ENCODE data around the gene DCC.

DCC gene

GRCh38 chr18:53056064-53056463 is 716.1 kb downstream of the DCC start:
- no peak overlapping the region for H3K4me3 ChIP-seq (ENCODE audit: low read depth, low read length)
- DNase-seq (ENCODE audit: low read depth), result no peak

- no peak for DNase-seq (ENCODE audit: low read depth)
Observed at GRCh38 chr18:53070788-53071187, 730.8 kb downstream of the DCC start.

GRCh38 chr18:53080687-53081086 is 740.7 kb downstream of the DCC start:
- DNase-seq (ENCODE audit: low read depth), result no peak
- H3K4me3 ChIP-seq (ENCODE audit: low read depth, low read length), result no peak overlapping the region

More at GRCh38 chr18:53070788-53071187, 730.8 kb downstream of the DCC start:
- no peak overlapping the region for H3K4me3 ChIP-seq (ENCODE audit: low read depth, low read length)

- DNase-seq (ENCODE audit: low read depth), result no peak
- H3K4me3 ChIP-seq (ENCODE audit: low read depth, low read length), result no peak overlapping the region
Observed at GRCh38 chr18:53093636-53094035, 753.6 kb downstream of the DCC start.

DNA sequence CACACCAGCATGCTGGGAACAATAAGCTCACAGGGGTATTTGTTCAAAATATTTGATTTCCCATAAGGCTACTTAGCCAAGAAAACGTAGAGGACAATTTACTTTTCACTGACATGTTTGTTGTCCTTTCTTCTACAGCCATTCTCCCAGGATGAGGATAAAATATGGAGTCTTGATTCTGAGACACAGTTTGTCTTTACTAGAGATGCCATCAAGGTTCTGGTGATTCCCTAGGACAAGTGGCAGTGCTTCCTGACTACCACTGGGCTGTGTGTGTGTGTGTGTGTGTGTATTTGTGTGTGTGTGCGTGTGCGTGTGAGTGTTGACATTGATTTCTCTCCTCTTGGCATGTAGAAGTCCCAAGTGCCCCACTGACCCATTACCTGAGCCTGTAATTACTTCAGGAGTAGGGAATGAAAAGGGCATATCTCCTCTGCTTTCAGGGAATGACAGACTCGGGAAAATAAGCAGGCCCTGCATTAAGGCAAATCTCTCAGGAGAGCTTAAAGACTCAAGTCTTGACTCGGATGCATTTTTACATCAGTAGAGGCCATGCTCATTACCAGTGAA is 761.6 kb downstream of the DCC start:
- DNase-seq (ENCODE audit: low read depth), result no peak
- no peak overlapping the region for H3K4me3 ChIP-seq (ENCODE audit: low read depth, low read length)

GRCh38 chr18:53114441-53114840 is 774.4 kb downstream of the DCC start:
- no peak overlapping the region for H3K4me3 ChIP-seq (ENCODE audit: low read depth, low read length)

DNA sequence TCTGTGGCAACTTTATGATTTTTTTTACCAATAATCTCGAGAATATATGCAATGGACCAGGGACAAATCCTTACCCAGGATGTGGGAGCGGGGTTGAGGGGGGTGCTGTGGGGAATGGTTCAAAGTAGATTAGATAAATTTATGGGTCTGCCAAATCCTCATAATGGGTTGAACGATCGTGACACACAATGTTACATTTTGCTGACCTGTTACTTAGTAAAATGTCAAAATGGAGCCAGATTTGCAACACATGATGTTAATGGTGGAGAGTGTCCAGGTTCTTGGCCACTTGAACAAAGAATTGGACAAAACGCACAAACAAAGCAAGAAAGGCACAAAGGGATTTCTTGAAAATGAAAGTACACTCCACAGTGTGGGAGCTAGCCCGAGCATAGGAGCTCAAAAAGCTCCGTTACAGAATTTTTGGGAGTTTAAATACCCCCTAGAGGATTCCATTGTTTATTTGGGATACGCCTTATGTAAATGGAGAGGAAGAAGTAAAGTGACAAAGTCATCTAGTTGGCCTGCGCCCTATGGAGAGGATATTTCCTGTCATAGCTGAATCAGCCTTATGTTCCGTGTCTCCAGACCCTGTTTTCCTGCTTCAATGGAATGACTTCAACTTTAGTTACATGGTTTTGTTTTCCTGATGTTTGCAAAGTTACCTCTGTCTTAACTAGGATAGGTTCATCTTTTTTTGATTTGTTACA is 776.0 kb downstream of the DCC start:
- no peak for DNase-seq (ENCODE audit: low read depth)
- no peak overlapping the region for H3K4me3 ChIP-seq (ENCODE audit: low read depth, low read length)

More at GRCh38 chr18:53114441-53114840, 774.4 kb downstream of the DCC start:
- no peak for DNase-seq (ENCODE audit: low read depth)

DNA sequence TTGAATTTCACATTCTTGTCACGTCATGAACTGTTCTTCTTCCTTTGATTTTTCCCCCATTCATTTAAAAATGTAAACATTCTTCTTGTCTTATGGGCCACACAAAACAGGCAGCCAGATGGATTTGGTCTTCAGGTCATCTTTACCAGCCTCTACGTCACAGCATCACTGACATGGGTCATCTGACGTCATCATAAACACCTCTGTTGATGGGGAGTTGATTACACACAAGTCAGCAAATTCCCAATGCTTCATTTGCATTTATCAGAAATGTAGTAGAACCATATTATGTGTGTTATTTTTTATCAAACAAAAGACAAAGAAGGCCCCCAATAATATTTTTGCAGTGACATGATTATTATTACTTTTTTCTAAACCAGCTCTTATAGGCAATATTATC is 777.9 kb downstream of the DCC start:
- H3K4me3 ChIP-seq (ENCODE audit: low read depth, low read length), result no peak overlapping the region
- DNase-seq (ENCODE audit: low read depth), result no peak

DNA sequence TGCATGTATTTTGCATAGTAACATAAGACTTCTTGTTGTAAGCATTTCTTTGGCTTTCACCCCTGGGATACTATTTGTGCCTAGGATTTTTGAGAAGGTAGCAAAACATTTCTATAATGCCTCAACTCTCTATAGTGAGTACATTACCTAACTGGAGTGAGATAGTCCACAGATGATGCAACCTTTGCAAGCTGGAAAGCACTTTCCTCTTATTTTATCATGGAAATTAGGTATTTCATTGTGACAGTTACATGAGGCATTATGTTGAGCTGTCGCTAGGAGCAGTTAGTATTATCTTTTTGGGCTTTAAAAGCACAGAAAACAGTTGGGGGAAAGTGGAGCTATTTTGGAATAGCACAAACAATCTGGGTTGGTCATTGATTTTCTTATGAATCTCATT is 786.2 kb downstream of the DCC start:
- H3K4me3 ChIP-seq (ENCODE audit: low read depth, low read length), result no peak overlapping the region
- no peak for DNase-seq (ENCODE audit: low read depth)

DNA sequence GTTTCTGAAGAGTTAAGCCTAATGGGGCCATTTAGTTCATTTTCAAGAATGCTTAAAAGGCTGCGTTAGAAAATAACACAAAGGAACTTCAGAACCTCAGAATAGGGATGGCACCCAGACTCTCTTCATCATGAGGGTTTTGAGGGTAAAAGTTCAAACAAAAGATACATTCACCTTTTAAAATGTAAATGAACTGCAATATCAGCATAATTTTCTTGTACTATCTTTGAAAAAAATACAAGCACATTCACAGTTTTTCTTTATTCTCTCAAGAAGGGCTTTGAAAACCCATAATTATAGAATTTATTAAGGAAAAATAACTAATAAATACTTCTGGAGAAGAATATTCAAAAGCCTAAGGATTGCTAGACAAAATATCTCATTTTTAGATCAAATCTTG is 791.0 kb downstream of the DCC start:
- no peak overlapping the region for H3K4me3 ChIP-seq (ENCODE audit: low read depth, low read length)

GRCh38 chr18:53134711-53135110 is 794.7 kb downstream of the DCC start:
- DNase-seq (ENCODE audit: low read depth), result no peak
- H3K4me3 ChIP-seq (ENCODE audit: low read depth, low read length), result no peak overlapping the region

More for the DNA sequence above, 791.0 kb downstream of the DCC start:
- DNase-seq (ENCODE audit: low read depth), result no peak

DNA sequence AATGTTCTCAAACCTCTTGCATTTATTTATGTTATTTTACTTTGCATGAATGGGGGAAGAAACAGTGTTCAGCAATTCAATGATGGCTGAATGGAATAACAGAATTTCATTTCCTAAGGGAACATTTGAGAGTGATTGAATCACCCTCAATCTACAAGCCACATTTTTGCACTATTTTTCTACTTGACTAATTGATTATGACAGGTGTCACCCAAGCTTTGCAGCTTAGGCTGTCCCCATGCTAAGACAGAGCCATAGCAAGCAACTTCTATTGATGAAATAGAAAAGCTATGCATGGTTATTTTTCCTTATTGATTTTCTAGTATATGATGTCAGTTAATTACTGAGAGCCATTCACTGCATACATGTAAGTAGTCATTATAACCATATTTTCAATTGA is 795.7 kb downstream of the DCC start:
- no peak for DNase-seq (ENCODE audit: low read depth)
- H3K4me3 ChIP-seq (ENCODE audit: low read depth, low read length), result no peak overlapping the region

DNA sequence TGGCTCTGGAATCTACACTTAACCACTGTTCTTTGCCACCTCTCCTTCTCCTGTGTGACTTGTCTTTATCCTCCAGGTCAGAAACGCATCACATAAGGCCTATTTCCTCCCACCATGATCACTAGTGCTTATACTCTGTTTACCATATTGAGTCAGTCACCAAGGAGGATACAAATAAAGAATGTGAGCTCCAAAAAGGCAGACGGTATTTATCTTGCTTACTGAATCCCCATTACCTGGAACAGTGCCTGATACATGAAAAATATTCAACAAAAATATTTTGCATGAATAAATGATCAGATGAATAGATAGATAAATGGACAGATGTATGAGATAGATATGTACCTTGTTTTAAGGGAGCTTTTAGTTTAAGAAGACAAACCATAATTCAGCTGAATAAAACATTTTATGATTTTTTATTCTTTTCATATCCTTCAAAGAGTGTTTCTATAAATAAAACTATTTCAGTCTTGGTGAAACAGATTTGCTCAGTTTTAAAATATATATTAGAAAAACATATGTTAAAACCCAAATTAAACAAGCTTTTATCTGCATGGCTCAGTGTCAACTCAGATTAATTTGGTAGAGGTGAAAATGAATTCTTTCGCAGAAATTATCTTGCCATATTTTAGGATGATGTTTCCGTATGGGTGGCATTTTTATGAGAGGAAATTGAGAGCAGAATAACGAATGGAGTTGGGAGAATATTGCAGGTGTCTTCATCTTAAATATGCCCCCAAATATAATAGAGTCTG is 799.9 kb downstream of the DCC start:
- no peak overlapping the region for H3K4me3 ChIP-seq (ENCODE audit: low read depth, low read length)

DNA sequence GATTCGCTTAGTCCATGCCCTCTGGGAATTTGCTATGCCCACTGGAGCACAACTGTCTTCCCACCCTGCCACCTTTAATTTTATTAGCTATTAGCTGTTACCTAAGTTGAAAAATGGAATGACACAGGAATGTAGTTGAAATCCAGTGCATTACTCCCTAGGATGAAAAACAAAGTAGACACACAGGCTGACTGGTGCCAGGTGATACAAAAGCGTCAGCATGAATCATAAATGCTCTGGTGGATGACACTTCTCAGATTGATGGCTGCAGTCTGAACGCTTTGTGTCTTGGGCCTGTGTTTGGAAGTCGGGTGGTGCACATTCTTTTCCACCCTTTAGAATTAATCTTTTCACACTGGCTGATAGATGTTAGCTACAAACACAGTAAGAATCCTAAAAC is 802.0 kb downstream of the DCC start:
- no peak for DNase-seq (ENCODE audit: low read depth)
- H3K4me3 ChIP-seq (ENCODE audit: low read depth, low read length), result no peak overlapping the region

More for the DNA sequence above, 799.9 kb downstream of the DCC start:
- DNase-seq (ENCODE audit: low read depth), result no peak

- H3K4me3 ChIP-seq (ENCODE audit: low read depth, low read length), result no peak overlapping the region
- no peak for DNase-seq (ENCODE audit: low read depth)
Observed at GRCh38 chr18:53147472-53147871, 807.5 kb downstream of the DCC start.

- no peak overlapping the region for H3K4me3 ChIP-seq (ENCODE audit: low read depth, low read length)
- DNase-seq (ENCODE audit: low read depth), result no peak
Observed at GRCh38 chr18:53148123-53148522, 808.1 kb downstream of the DCC start.

GRCh38 chr18:53152476-53152875 is 812.5 kb downstream of the DCC start:
- no peak overlapping the region for H3K4me3 ChIP-seq (ENCODE audit: low read depth, low read length)
- no peak for DNase-seq (ENCODE audit: low read depth)

DNA sequence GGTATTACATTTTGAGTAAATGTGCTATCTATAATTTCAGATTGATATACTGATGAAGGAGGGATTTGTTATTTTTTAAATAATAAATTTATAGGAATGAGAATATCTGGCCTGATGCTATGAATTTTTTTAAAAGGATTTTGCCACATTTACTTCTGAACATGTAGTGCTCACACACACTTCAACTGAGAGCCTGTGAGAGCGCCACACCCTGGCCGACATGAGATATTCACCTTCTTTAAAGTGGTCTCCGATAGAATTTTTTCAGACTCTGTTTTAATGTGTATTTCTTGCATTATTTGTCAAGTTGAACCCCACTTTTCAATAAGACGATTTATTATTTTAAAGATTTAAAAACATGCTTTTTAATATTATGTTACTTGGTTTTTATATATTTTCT is 813.3 kb downstream of the DCC start:
- H3K4me3 ChIP-seq (ENCODE audit: low read depth, low read length), result no peak overlapping the region
- no peak for DNase-seq (ENCODE audit: low read depth)

- H3K4me3 ChIP-seq (ENCODE audit: low read depth, low read length), result no peak overlapping the region
- no peak for DNase-seq (ENCODE audit: low read depth)
Observed at GRCh38 chr18:53153800-53154199, 813.8 kb downstream of the DCC start.

- DNase-seq (ENCODE audit: low read depth), result no peak
- no peak overlapping the region for H3K4me3 ChIP-seq (ENCODE audit: low read depth, low read length)
Observed at GRCh38 chr18:53165770-53166169, 825.8 kb downstream of the DCC start.

- no peak overlapping the region for H3K4me3 ChIP-seq (ENCODE audit: low read depth, low read length)
- no peak for DNase-seq (ENCODE audit: low read depth)
Observed at GRCh38 chr18:53169346-53169745, 829.3 kb downstream of the DCC start.

Data from skeletal muscle cell (primary cell).